SK-MEL-5 (cell line): Measurements from ENCODE around the gene MIF. TPM values are rescaled to one million over a fixed set of nuclear protein-coding genes. Genes with fewer than 3 reads are reported as not detected.
"Not testable (repeated sequence)": the region's sequence is repeated elsewhere in the genome, so short reads cannot be mapped to it uniquely, and the experiment has no call there.

Experiments
- DNase-seq: peaks from one replicate; pipeline ENCODE4 v3.0.0-alpha.2; 2016; ENCODE audit warnings: low read depth, low spot score
- in situ Hi-C: cut with HindIII; loops from 2 replicates; pipeline ENCODE4 v1.10.0; 2016; ENCODE audit warnings: low sequenced_read_pairs, high pct_unique_total_duplicates, low pct_unique_long_range_greater_than_20kb
- total RNA-seq: library from RNA; depleted of rRNA; stranded (reverse); fragments of >200 nt; shearing (Covaris generic); gene quantifications from 2 replicates; pipeline ENCODE4 v1.2.3, GENCODE V29; 2014

MIF gene
- total RNA-seq, 1 experiment from 2014 or later = 896 TPM

GRCh38 chr22:23896166-23896522 is 2.0 kb downstream of the MIF start:
- DNase-seq = no peak
- in situ Hi-C loops = no loop called here

DNA sequence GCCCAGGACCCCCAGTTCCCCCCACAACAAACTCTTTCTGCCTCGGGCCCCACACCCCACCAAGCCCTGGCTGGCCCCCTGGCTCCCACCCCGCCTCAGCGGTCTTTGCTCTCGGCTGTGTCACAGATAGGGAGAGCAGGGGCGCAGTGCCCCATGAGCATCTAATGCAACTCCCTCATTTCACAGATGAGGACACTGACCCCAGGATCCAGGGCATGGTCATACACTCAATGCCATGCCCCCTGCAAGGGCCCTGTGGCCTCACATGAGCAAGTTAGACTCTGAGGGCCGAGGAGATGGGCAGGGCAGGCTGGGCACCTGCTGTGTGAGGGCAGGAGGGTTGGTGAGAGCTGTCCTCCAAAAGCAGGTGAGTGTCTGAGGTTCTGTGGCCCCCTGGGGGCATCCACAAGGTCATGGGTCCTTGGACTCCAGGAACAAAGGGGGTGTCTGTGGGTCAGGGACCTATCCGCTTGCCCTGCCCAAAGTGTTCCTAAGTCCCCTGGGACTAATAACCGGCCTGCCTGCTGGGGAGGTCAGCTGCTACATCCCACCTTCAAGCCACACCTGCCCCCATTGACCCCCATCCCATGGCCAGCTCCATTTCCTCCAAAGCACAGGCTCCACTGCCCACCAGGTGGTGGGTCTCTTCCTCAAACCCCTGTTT is 2.5 kb downstream of the MIF start:
- no peak for DNase-seq
- in situ Hi-C loops = no loop called here

DNA sequence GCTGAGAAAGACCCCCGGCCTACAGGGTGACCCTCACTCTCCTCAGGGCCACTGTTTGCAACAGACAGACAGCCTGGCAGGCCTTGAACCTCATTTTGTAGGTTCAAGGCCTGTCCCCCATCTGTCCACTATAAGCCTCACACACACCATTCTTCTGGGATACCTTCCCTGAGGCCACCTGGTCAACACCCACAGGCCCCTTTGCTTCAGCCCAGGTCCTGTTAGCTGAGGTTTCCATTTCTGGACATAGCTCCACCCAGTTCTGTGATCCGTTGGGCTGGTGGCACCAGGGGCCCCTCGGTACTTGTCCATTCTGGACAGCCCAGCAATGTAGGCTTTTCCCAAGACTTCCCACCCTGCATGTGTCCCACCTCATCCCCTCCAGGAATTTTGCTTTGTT is 3.1 kb downstream of the MIF start:
- no peak for DNase-seq
- in situ Hi-C loops = no loop called here

DNA sequence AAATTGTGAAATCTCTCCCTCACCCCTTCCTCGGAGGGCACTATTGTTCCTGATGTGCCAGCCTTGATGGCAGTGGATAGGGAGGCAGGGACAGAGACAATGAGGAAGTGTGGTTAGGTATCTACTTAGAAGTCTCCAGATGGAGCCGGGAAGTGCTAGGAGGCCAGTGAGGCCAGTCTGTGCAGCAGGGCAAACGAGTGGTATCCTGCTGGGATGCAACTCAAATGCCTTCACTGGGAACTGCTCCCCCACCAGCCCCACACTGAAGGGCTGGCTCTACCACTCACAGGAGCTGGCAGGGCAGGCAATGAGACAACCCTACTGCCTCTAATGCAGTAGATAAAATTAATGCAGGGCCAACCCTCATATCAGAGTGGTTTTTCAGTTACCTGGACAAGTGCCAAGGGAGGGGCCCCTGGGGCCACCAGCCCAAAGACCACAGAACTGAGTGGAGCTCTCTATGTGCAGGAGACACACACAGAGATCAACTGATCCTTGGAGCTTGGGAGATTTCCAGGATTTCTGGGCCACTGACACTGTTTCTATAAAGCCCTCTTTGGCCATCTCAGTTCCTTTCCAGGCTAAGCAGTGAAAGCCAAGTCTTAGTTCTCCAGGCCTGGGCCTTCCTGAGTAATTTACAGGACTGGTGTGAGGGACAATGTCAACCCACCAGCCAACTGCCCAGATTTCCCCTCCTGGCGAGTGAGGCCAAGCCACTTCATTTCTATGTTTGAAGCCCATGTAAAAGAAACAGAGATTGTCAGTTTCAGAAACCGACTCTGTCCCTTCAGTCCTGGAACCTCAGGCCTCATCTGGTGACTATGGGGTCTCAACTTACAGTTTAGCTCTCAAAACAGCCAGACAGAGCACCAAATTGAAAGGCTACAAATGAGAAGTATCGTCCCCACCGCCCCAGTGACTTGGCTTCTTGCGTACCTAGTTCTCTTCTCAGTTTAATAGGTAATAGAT is 4.1 kb downstream of the MIF start:
- in situ Hi-C loops = no loop called here
- DNase-seq = peak; percentile 66

GRCh38 chr22:23899042-23899745 is 5.0 kb downstream of the MIF start:
- in situ Hi-C loops = no loop called here
- no peak for DNase-seq

DNA sequence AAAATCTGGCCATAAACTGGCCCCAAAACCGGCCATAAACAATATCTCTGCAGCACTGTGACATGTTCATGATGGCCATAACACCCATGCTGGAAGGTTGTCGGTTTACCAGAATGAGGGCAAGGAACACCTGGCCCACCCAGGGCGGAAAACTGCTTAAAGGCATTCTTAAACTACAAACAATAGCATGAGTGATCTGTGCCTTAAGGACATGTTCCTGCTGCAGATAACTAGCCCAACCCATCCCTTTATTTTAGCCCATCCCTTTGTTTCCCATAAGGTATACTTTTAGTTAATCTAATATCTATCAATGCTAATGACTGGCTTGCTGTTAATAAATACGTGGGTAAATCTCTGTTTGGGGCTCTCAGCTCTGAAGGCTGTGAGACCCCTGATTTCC is 6.0 kb downstream of the MIF start:
- in situ Hi-C loops, DNase-seq: not testable (repeated sequence)

- in situ Hi-C loops = no loop called here
- no peak for DNase-seq
Observed at GRCh38 chr22:23901600-23901999, 7.4 kb downstream of the MIF start.

GRCh38 chr22:23903328-23903971 is 9.3 kb downstream of the MIF start:
- in situ Hi-C loops = no loop called here
- no peak for DNase-seq

DNA sequence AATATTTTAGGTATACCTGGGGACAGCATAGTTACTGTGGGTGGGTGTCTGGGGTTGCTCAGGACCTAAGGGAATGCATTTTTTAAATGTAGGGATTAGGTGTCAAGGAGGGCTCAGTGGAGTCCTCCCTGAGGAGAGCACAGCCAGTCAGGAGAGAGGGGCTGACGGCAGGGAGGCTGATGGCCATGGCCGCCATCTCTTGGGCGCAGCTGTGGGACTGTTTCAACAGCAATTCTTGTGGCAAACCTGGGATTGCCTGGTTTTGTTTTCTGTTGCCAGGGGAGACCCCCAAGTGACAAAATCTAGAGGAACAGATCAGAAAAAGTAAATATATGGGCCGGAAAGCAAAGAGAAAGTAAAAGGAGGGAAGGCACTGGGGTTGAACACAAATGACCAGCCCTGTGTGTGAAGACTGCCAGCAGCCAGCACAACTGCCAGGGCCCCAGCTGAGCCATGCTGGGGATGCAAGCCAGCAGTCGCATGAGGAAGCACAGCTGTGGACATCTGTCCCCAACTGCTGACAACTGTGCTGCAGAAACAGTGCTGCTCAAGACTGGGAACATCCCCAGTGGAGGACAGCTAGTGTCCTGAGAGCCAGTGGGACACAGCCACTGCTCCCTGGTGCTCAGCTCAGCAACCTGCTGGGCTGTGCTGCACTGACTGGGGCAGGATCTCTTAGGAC is 10.5 kb downstream of the MIF start:
- in situ Hi-C loops = no loop called here
- DNase-seq = no peak

- no peak for DNase-seq
- in situ Hi-C loops = no loop called here
Observed at GRCh38 chr22:23906641-23907040, 12.5 kb downstream of the MIF start.

- in situ Hi-C loops = not testable (repeated sequence)
- peak; percentile 78 for DNase-seq
Observed at GRCh38 chr22:23907423-23907822, 13.2 kb downstream of the MIF start.

- DNase-seq = no peak
- in situ Hi-C loops = no loop called here
Observed at GRCh38 chr22:23908587-23909205, 14.5 kb downstream of the MIF start.

DNA sequence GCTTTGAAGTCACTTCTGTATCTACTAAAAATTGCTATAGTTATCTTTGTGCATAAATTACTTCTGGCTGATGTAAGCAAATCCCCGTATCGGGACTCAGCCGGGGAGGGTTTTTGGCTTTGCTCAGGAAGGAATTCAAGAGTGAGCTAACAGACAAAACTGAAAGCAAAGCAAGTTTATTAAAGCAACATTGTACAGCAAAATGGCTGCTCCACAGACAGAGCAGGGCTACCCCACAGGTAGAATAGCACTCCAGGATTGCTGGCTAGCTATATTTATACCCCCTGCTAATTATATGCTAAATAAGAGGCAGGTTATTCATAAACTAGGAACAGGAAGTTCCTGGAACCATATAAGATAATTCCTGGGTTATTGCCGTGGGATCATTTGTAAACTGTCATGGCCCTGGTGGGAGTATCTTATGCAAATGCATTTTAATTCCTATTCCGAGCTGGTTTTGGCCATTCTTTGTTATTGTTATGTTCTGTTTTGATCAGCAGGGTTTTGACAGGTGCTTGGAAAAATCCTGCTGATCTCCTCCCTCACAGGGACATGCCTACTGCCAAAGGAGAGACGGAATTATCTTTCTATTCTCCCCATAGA is 15.2 kb downstream of the MIF start:
- in situ Hi-C loops = no loop called here
- no peak for DNase-seq

GRCh38 chr22:23910496-23911190 is 16.5 kb downstream of the MIF start:
- in situ Hi-C loops = no loop called here
- DNase-seq = no peak

DNA sequence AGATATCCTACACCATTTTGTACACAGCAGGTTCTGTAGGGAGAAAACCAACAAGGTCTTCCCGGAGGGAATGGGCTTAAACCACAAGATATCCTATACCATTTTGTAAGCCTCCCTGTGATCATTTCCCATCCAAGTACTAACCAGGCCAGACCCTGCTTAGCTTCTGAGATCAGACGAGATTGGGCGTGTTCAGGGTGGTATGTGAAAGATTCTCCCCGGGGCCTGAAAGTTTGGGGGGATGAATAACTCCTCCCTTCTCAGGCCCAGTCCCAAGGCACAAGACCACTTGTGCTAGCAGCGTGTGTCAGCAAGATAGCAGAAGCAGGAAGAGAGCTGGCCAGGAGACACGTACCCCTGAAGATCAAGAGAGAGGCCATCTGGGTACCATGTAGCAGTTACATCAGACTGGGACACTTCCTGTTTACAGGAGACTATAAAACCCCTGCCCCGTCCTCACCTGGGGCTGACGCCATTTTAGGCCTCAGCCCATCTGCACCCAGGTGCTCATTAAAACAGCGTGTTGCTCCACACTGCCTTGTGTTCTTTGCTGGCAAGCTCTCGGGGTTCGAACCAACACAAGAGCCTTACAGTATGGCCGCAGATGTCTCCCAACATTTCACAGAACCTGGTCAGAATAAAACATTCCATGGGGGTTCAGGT is 17.3 kb downstream of the MIF start:
- no peak for DNase-seq
- in situ Hi-C loops = no loop called here
